T-cell (primary cell): ENCODE results near the gene SLC29A3. TPM values are rescaled to one million over a fixed set of nuclear protein-coding genes. Genes with fewer than 3 reads are reported as not detected.

Experiments used
- ATAC-seq, 4 experiments: fragments of 200-7000 bp in 3 of 4; fragments of 150-1000 bp in 1 of 4; cut with Tn5 transposase; replicated peaks in 1 of 4; 1 replicate in 3 of 4; 2 replicates in 1 of 4; pipeline ENCODE4 v1.10.0; 2021; ENCODE audit warnings: moderate library complexity in 3 of 4, mild to moderate bottlenecking in 2 of 4, moderate number of reproducible peaks in 1 of 4
- CTCF ChIA-PET, 2 donors: fragments of 300-600 bp; sonication (Branson Sonifier 250); formaldehyde crosslinking; loops; one replicate each; lab custom pipeline; 2022; ENCODE audit warnings: antibody characterized with exemption in 2 of 2; lab: Charles Lee
- POLR2A ChIA-PET, 2 donors: fragments of 300-600 bp; sonication (Branson Sonifier 250); formaldehyde crosslinking; loops; one replicate each; lab custom pipeline; 2022; ENCODE audit warnings: antibody characterized with exemption in 2 of 2; lab: Charles Lee
- DNase-seq, 35 experiments: peaks; one replicate each; pipeline versions ENCODE4 v3.0.0 to v3.0.0-alpha.2; 2013 to 2023
- H3K27ac ChIP-seq: one replicate; pipeline ENCODE4 v1.5.1; 2013; ENCODE audit warnings: low read length
- H3K27me3 ChIP-seq, 2 experiments: replicated peaks in 1 of 2; 1 replicate in 1 of 2; 2 replicates in 1 of 2; pipeline versions ENCODE4 v1.6.1 to v1.7.0; 2013; ENCODE audit warnings: low read length in 1 of 2, mixed read lengths in 1 of 2; ENCODE audit not compliant: control insufficient read depth in 2 of 2, insufficient read depth in 2 of 2; ENCODE audit errors: extremely low read depth in 1 of 2
- H3K36me3 ChIP-seq, 2 donors: 1 replicate in 1 of 2; 2 replicates in 1 of 2; pipeline versions ENCODE4 v1.6.1 to v1.7.0; 2013; ENCODE audit warnings: low read length in 1 of 2; ENCODE audit not compliant: control insufficient read depth in 2 of 2, insufficient read depth in 1 of 2; ENCODE audit errors: extremely low read depth in 1 of 2
- H3K4me1 ChIP-seq, 2 experiments: 1 replicate in 1 of 2; 2 replicates in 1 of 2; pipeline versions ENCODE4 v1.6.1 to v1.7.0; 2013; ENCODE audit warnings: low read length in 2 of 2, mixed read lengths in 1 of 2; ENCODE audit not compliant: insufficient read depth in 2 of 2, control insufficient read depth in 1 of 2; ENCODE audit errors: extremely low read depth in 1 of 2
- H3K4me3 ChIP-seq, 2 donors: 1 replicate in 1 of 2; 2 replicates in 1 of 2; pipeline versions ENCODE4 v1.5.1 to v1.7.0; 2013; ENCODE audit warnings: mild to moderate bottlenecking in 2 of 2, low read length in 1 of 2, moderate library complexity in 1 of 2; ENCODE audit not compliant: control insufficient read depth in 1 of 2; ENCODE audit errors: extremely low read depth in 1 of 2
- H3K9me3 ChIP-seq: 2 replicates; pipeline ENCODE4 v1.7.0; 2013
- H3K27ac Mint-ChIP-seq, 2 donors: one replicate each; pipeline ENCODE4 v1.8.0; 2020 to 2021; ENCODE audit warnings: mild to moderate bottlenecking in 2 of 2, mixed read lengths in 2 of 2
- H3K27me3 Mint-ChIP-seq, 2 donors: one replicate each; pipeline ENCODE4 v1.8.0; 2021 to 2022; ENCODE audit warnings: mixed read lengths in 2 of 2
- H3K36me3 Mint-ChIP-seq: one replicate; pipeline ENCODE4 v1.8.0; 2021; ENCODE audit warnings: mixed read lengths
- H3K4me1 Mint-ChIP-seq, 3 donors: one replicate each; pipeline ENCODE4 v1.8.0; 2020 to 2022; ENCODE audit warnings: mixed read lengths in 3 of 3, mild to moderate bottlenecking in 1 of 3
- H3K4me3 Mint-ChIP-seq, 3 donors: one replicate each; pipeline ENCODE4 v1.8.0; 2020 to 2022; ENCODE audit warnings: mild to moderate bottlenecking in 3 of 3, mixed read lengths in 3 of 3, moderate library complexity in 3 of 3
- H3K9me3 Mint-ChIP-seq, 3 donors: one replicate each; pipeline ENCODE4 v1.8.0; 2020 to 2022; ENCODE audit warnings: mixed read lengths in 3 of 3
- WGBS: methylation state at CpG from one replicate; pipeline ENCODE4 v1.1.5; 2013; ENCODE audit warnings: missing lambda C conversion rate; ENCODE audit not compliant: insufficient coverage; 5-methylcytosine and 5-hydroxymethylcytosine counted together
- total RNA-seq, 35 experiments: library from RNA in 6 of 35; stranded (reverse) in 6 of 35; fragments of 120-200 nt in 1 of 35; gene quantifications; one replicate each; pipeline versions ENCODE4 v1.2.1 to v1.2.4 and lab custom pipeline; 2013 to 2026

The SLC29A3 gene
- total RNA-seq, 5 donors from 2014 or later (not counting 1 experiment from before 2014, with no cell fraction given) = 3.3 to 8.8 (median 6.5) TPM

DNA sequence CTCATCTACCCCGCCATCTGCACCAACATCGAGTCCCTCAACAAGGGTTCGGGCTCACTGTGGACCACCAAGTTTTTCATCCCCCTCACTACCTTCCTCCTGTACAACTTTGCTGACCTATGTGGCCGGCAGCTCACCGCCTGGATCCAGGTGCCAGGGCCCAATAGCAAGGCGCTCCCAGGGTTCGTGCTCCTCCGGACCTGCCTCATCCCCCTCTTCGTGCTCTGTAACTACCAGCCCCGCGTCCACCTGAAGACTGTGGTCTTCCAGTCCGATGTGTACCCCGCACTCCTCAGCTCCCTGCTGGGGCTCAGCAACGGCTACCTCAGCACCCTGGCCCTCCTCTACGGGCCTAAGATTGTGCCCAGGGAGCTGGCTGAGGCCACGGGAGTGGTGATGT lies 43.1 kb downstream of the SLC29A3 start:
- H3K4me3 ChIP-seq = no peak overlapping the region
- WGBS = 98% methylated on average over 10 of the region's 16 CpGs
- no peaks in the 10 kb centered on the region for H3K27me3 Mint-ChIP-seq
- ChIA-PET CTCF (no interaction called here), POLR2A (no interaction called here)
- no peak overlapping the region for H3K27ac Mint-ChIP-seq
- H3K4me3 Mint-ChIP-seq = no peak overlapping the region
- H3K27me3 ChIP-seq = no peaks in the 10 kb centered on the region
- H3K4me1 ChIP-seq = no peaks in the 10 kb centered on the region
- no peak overlapping the region for H3K27ac ChIP-seq
- H3K36me3 Mint-ChIP-seq = peaks cover 46% of the 10 kb centered on the region
- DNase-seq (no peak), ATAC-seq (no peak)
- no peaks in the 10 kb centered on the region for H3K9me3 ChIP-seq
- H3K36me3 ChIP-seq = peaks cover 4 to 31% of the 10 kb centered on the region in 2 donors
- H3K4me1 Mint-ChIP-seq = no peaks in the 10 kb centered on the region
- no peaks in the 10 kb centered on the region for H3K9me3 Mint-ChIP-seq

DNA sequence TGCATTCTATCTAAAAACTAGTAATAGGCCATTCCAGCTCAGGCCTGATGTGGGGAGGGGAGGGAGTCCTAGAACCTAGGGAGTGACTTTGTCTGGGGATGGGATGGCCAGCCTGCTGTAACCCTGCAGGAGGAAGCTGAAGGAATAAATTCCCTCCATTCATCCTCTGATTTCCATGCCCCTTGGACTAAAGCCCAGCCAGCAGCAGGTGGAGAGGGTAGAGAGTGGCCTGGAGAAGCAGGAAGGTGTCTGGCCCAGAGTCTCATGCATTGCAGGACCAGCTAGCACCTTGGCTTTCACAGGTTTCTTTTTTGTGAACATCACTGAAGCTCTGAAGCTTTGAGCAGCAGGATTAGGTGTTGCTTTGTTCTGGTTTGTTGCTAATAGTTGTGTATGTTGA lies 44.9 kb downstream of the SLC29A3 start:
- Histone ChIP-seq H3K4me3 (no peak overlapping the region), H3K27ac (no peak overlapping the region), H3K4me1 (no peaks in the 10 kb centered on the region), H3K27me3 (no peaks in the 10 kb centered on the region), H3K36me3 (peaks cover 4 to 17% of the 10 kb centered on the region in 2 donors), H3K9me3 (no peaks in the 10 kb centered on the region)
- peaks cover 31% of the 10 kb centered on the region for H3K36me3 Mint-ChIP-seq
- no peaks in the 10 kb centered on the region for H3K9me3 Mint-ChIP-seq
- H3K4me1 Mint-ChIP-seq = no peaks in the 10 kb centered on the region
- no peak for ATAC-seq
- DNase-seq = no peak
- CTCF ChIA-PET = interaction anchor here (0.5 to 0.6 kb wide), 2 partner anchors 58 to 1068 kb away, joined by 5 to 7 read pairs; no protein-coding TSS in a partner anchor
- no peaks in the 10 kb centered on the region for H3K27me3 Mint-ChIP-seq
- no peak overlapping the region for H3K4me3 Mint-ChIP-seq
- POLR2A ChIA-PET = no interaction called here
- H3K27ac Mint-ChIP-seq = no peak overlapping the region

DNA sequence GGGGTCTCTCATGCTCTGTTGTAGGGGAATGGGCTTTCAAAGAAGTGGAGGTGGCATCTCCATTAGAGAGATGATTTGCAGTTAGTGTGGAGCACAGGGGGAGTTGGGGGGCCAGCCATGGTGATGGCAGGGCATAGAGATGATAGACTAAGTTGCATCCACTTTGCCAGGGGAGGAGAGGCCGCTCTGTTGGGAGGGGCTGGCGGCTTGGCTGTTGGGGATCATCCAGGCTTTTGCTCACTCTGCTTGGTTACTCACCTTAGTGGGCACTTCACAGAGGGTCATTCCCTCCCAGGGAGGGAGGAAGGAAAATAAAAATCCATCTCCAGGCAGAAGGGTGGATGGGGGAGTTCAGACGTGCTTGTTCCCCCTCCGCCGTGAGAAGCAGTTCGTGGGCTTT lies 46.3 kb downstream of the SLC29A3 start:
- Histone ChIP-seq H3K27me3 (peaks cover 0 to 6% of the 10 kb centered on the region in 2 experiments), H3K4me3 (no peak overlapping the region), H3K4me1 (no peaks in the 10 kb centered on the region), H3K9me3 (no peaks in the 10 kb centered on the region), H3K27ac (no peak overlapping the region), H3K36me3 (peaks cover 4 to 11% of the 10 kb centered on the region in 2 donors)
- H3K36me3 Mint-ChIP-seq = peaks cover 21% of the 10 kb centered on the region
- H3K27me3 Mint-ChIP-seq = no peaks in the 10 kb centered on the region
- ChIA-PET CTCF (interaction anchor here in 1 of 2 donors (0.6 kb wide), 1 partner anchor 9 kb away, joined by 3 read pairs; no protein-coding TSS in a partner anchor), POLR2A (no interaction called here)
- ATAC-seq (no peak), DNase-seq (no peak)
- H3K9me3 Mint-ChIP-seq = no peaks in the 10 kb centered on the region
- WGBS = 92% methylated on average over 4 of the region's 6 CpGs
- H3K4me3 Mint-ChIP-seq = no peak overlapping the region
- H3K27ac Mint-ChIP-seq = no peak overlapping the region
- H3K4me1 Mint-ChIP-seq = no peaks in the 10 kb centered on the region

DNA sequence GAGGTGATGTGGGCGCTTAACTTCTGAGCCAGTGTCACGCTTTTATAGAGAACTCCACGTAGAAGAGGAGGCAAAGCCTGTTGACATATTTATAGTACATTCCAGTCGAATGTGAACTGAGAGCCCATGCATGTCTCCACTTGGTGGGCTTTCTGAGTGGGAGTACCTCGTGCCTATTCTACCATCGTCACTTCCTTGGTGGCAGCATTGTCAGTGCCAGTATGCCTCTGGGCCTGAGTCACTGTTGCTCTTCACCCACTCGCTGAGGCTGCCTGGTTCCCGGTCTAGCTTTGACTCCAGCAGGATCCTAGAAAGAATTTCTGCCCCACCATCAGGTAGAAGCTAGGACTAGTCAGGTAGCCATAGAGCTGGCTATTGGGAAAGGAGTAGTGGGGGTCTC lies 47.6 kb downstream of the SLC29A3 start:
- H3K27me3 ChIP-seq = peaks cover 0 to 12% of the 10 kb centered on the region in 2 experiments
- H3K4me3 ChIP-seq = no peak overlapping the region
- peaks cover 4 to 11% of the 10 kb centered on the region in 2 donors for H3K36me3 ChIP-seq
- no peaks in the 10 kb centered on the region for H3K4me1 ChIP-seq
- no peak for DNase-seq
- H3K9me3 Mint-ChIP-seq = no peaks in the 10 kb centered on the region
- H3K4me1 Mint-ChIP-seq = peaks cover 0 to 2% (median 0%) of the 10 kb centered on the region in 3 donors
- no peak overlapping the region for H3K4me3 Mint-ChIP-seq
- CTCF ChIA-PET = interaction anchor here in 1 of 2 donors (0.6 kb wide), 1 partner anchor 490 kb away, joined by 4 read pairs; no protein-coding TSS in a partner anchor
- no peaks in the 10 kb centered on the region for H3K9me3 ChIP-seq
- H3K27ac Mint-ChIP-seq = no peak overlapping the region
- no peak for ATAC-seq
- peaks cover 5 to 8% of the 10 kb centered on the region in 2 donors for H3K27me3 Mint-ChIP-seq
- WGBS = 85% methylated on average over 5 of the region's 8 CpGs
- POLR2A ChIA-PET = no interaction called here
- peaks cover 19% of the 10 kb centered on the region for H3K36me3 Mint-ChIP-seq
- no peak overlapping the region for H3K27ac ChIP-seq

DNA sequence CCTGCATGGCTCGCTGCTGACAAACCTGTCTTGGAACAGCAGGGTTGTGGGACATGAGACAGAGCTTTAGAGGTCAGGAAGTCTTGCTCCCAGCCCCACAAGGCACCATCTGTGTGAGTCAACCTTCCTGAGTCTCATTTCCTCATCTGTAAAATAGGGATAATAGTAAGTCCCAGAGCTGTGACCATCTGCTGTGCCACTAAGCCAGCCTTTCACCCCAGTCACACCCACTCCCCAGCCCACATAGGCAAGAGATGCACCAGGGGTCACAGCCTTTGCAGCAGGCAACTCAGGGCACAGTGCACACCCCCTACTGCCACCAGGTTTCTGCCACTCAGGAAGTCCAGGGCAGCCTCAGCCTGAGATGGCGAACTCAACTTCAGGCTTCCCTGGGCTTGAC lies 48.2 kb downstream of the SLC29A3 start:
- no peak overlapping the region for H3K4me3 ChIP-seq
- peaks cover 4 to 8% of the 10 kb centered on the region in 2 donors for H3K36me3 ChIP-seq
- ChIA-PET CTCF (no interaction called here), POLR2A (no interaction called here)
- no peaks in the 10 kb centered on the region for H3K9me3 ChIP-seq
- Mint-ChIP-seq H3K9me3 (no peaks in the 10 kb centered on the region), H3K4me3 (no peak overlapping the region), H3K27me3 (peaks cover 5 to 11% of the 10 kb centered on the region in 2 donors), H3K4me1 (peaks cover 0 to 4% (median 0%) of the 10 kb centered on the region in 3 donors), H3K27ac (no peak overlapping the region), H3K36me3 (peaks cover 14% of the 10 kb centered on the region)
- H3K4me1 ChIP-seq = no peaks in the 10 kb centered on the region
- ATAC-seq (no peak), DNase-seq (no peak)
- H3K27ac ChIP-seq = no peak overlapping the region
- peaks cover 0 to 12% of the 10 kb centered on the region in 2 experiments for H3K27me3 ChIP-seq
- 88% methylated on average over 1 of the region's 2 CpGs for WGBS

DNA sequence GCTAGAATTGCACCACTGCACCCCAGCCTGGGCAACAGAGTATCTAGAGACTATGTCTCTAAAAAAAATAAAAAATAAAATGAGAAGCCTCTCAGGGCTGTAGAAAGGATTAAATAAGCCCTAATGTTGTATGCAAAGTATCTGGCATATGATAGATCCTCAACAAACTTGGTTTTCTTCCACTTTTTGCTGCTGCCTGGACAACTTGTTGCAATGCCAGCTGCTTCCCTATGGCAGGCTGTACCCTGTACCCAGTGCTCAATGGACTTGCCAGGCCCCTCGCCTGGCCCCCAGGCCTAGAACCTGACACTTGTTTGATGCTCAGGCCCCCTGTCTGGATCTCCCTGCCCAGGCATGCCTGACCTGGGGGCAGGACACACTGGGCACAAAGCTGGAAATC lies 49.1 kb downstream of the SLC29A3 start:
- peaks cover 5 to 11% of the 10 kb centered on the region in 2 donors for H3K27me3 Mint-ChIP-seq
- H3K9me3 Mint-ChIP-seq = no peaks in the 10 kb centered on the region
- CTCF ChIA-PET = no interaction called here
- POLR2A ChIA-PET = no interaction called here
- DNase-seq = no peak
- Histone ChIP-seq H3K27me3 (peaks cover 0 to 14% of the 10 kb centered on the region in 2 experiments), H3K9me3 (no peaks in the 10 kb centered on the region), H3K4me3 (no peak overlapping the region), H3K27ac (no peak overlapping the region), H3K4me1 (no peaks in the 10 kb centered on the region), H3K36me3 (peaks cover 0 to 5% of the 10 kb centered on the region in 2 donors)
- no peak for ATAC-seq
- H3K27ac Mint-ChIP-seq = no peak overlapping the region
- no peak overlapping the region for H3K4me3 Mint-ChIP-seq
- peaks cover 7% of the 10 kb centered on the region for H3K36me3 Mint-ChIP-seq
- H3K4me1 Mint-ChIP-seq = peaks cover 0 to 4% (median 0%) of the 10 kb centered on the region in 3 donors
- WGBS = 88% methylated on average over 1 of the region's 1 CpG
